ENCODE results near the gene SAP30BP.

- TF ChIP-seq POLR2A (IDR thresholded peaks at IDR 0.05) (no peak), EP300 (IDR thresholded peaks at IDR 0.05) (no peak), POLR2AphosphoS5 (IDR thresholded peaks at IDR 0.05) (no peak)
- TF ChIP-seq, protein P1, sequence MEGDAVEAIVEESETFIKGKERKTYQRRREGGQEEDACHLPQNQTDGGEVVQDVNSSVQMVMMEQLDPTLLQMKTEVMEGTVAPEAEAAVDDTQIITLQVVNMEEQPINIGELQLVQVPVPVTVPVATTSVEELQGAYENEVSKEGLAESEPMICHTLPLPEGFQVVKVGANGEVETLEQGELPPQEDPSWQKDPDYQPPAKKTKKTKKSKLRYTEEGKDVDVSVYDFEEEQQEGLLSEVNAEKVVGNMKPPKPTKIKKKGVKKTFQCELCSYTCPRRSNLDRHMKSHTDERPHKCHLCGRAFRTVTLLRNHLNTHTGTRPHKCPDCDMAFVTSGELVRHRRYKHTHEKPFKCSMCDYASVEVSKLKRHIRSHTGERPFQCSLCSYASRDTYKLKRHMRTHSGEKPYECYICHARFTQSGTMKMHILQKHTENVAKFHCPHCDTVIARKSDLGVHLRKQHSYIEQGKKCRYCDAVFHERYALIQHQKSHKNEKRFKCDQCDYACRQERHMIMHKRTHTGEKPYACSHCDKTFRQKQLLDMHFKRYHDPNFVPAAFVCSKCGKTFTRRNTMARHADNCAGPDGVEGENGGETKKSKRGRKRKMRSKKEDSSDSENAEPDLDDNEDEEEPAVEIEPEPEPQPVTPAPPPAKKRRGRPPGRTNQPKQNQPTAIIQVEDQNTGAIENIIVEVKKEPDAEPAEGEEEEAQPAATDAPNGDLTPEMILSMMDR (IDR thresholded peaks at IDR 0.05), result no peak
These were observed 69.2 kb downstream of the SAP30BP start for GRCh38 chr17:75736173-75736835.

Data from suprapubic skin (tissue), 4 donors.